Endodermal cell (in vitro differentiated cells): ENCODE results near the gene OR6J1. TPM values are rescaled to one million over a fixed set of nuclear protein-coding genes. Genes with fewer than 3 reads are reported as not detected.
"Not testable (repeated sequence)": the region's sequence is repeated elsewhere in the genome, so short reads cannot be mapped to it uniquely, and the experiment has no call there.

Source experiments
- DNase-seq: peaks from one replicate; pipeline ENCODE4 v3.0.0-alpha.2; 2017
- H3K27ac ChIP-seq: 2 replicates; pipeline ENCODE4 v1.5.1; 2013; ENCODE audit warnings: mild to moderate bottlenecking, low read depth, low read length, moderate library complexity
- H3K27me3 ChIP-seq: 2 replicates; pipeline ENCODE4 v1.6.1; 2013; ENCODE audit warnings: mild to moderate bottlenecking, low read length, moderate library complexity; ENCODE audit not compliant: insufficient read depth, control insufficient read depth, poor library complexity, severe bottlenecking
- H3K36me3 ChIP-seq: 2 replicates; pipeline ENCODE4 v1.7.0; 2013; ENCODE audit warnings: mild to moderate bottlenecking, low read length, moderate library complexity; ENCODE audit not compliant: control insufficient read depth, insufficient read depth
- H3K4me1 ChIP-seq: one replicate; pipeline ENCODE4 v1.7.0; 2013; ENCODE audit warnings: low read length; ENCODE audit not compliant: control insufficient read depth, insufficient read depth
- H3K4me3 ChIP-seq: 2 replicates; pipeline ENCODE4 v1.5.1; 2013; ENCODE audit warnings: mild to moderate bottlenecking, low read length, moderate library complexity
- H3K9ac ChIP-seq: 2 replicates; pipeline ENCODE4 v1.6.1; 2013; ENCODE audit warnings: mild to moderate bottlenecking, low read length, moderate library complexity; ENCODE audit not compliant: poor library complexity, severe bottlenecking; ENCODE audit errors: extremely low read depth
- H3K9me3 ChIP-seq: 2 replicates; pipeline ENCODE4 v1.6.1; 2013; ENCODE audit warnings: mild to moderate bottlenecking, low read length, moderate library complexity; ENCODE audit not compliant: control insufficient read depth
- H3K27ac Mint-ChIP-seq: 2 replicates; pipeline ENCODE4 v1.8.0; 2020; ENCODE audit warnings: mixed read lengths
- H3K27me3 Mint-ChIP-seq: 2 replicates; pipeline ENCODE4 v1.8.0; 2021; ENCODE audit warnings: mild to moderate bottlenecking, mixed read lengths; ENCODE audit not compliant: insufficient read depth
- H3K36me3 Mint-ChIP-seq: 2 replicates; pipeline ENCODE4 v1.8.0; 2020; ENCODE audit warnings: low read depth, mixed read lengths
- H3K4me1 Mint-ChIP-seq: 2 replicates; pipeline ENCODE4 v1.8.0; 2020; ENCODE audit warnings: mixed read lengths
- H3K4me3 Mint-ChIP-seq: 2 replicates; pipeline ENCODE4 v1.8.0; 2020; ENCODE audit warnings: mild to moderate bottlenecking, moderate library complexity, mixed read lengths
- H3K9me3 Mint-ChIP-seq: 2 replicates; pipeline ENCODE4 v1.8.0; 2020; ENCODE audit warnings: mild to moderate bottlenecking, mixed read lengths
- WGBS, 2 experiments: methylation state at CpG; one replicate each; pipeline versions ENCODE4 v1.1.5 to v1.1.7; 2013; ENCODE audit warnings: missing lambda C conversion rate in 2 of 2, mixed read lengths in 1 of 2; ENCODE audit not compliant: insufficient coverage in 1 of 2, insufficient read length in 1 of 2; 5-methylcytosine and 5-hydroxymethylcytosine counted together
- total RNA-seq, 2 donors: library from RNA; stranded (reverse); fragmentation: NEBNext Ultra II Directional in 1 of 2; extraction: Animal tissue kit (Norgen Biotek cat#: 25700) in 1 of 2; gene quantifications; 2 replicates in 1 of 2; 3 replicates in 1 of 2; pipeline ENCODE4 v1.2.1, GENCODE V29; 2021
- TF ChIP-seq, protein P1 (sequence below): fragments of 200-600 bp; sonication (generic); conservative IDR thresholded peaks from 2 replicates; pipeline ENCODE4 v1.5.0; 2021; ENCODE audit warnings: antibody characterized with exemption, mild to moderate bottlenecking

Gene OR6J1
- total RNA-seq, 2 donors from 2014 or later, result not detected

DNA sequence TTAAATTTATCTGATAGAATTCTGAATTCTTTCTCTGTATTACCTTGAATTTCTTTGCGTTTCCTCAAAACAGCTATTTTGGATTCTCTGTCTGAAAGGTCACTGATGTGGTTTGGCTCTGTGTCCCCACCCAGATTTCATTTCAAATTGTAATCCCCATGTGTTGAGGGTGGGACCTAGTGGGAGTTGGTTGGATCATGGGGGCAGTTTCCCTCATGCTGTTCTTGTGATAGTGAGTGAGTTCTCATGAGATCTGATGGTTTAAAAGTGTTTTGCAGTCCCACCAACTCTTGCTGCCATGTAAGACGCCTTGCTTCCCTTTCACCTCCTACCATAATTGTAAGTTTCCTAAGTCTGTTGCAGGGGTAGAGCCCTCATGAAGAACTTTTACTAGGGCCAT lies 34.1 kb upstream of the OR6J1 start:
- DNase-seq, result no peak
- TF ChIP-seq, protein P1, sequence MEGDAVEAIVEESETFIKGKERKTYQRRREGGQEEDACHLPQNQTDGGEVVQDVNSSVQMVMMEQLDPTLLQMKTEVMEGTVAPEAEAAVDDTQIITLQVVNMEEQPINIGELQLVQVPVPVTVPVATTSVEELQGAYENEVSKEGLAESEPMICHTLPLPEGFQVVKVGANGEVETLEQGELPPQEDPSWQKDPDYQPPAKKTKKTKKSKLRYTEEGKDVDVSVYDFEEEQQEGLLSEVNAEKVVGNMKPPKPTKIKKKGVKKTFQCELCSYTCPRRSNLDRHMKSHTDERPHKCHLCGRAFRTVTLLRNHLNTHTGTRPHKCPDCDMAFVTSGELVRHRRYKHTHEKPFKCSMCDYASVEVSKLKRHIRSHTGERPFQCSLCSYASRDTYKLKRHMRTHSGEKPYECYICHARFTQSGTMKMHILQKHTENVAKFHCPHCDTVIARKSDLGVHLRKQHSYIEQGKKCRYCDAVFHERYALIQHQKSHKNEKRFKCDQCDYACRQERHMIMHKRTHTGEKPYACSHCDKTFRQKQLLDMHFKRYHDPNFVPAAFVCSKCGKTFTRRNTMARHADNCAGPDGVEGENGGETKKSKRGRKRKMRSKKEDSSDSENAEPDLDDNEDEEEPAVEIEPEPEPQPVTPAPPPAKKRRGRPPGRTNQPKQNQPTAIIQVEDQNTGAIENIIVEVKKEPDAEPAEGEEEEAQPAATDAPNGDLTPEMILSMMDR, result no peak
- Histone ChIP-seq H3K27me3 (no peaks in the 10 kb centered on the region), H3K36me3 (no peaks in the 10 kb centered on the region), H3K27ac (no peak overlapping the region), H3K9ac (no peak overlapping the region), H3K4me1 (no peaks in the 10 kb centered on the region), H3K4me3 (no peak overlapping the region), H3K9me3 (no peaks in the 10 kb centered on the region)
- Mint-ChIP-seq H3K9me3 (peaks cover 33% of the 10 kb centered on the region), H3K4me1 (peaks cover 3% of the 10 kb centered on the region), H3K27me3 (peaks cover 37% of the 10 kb centered on the region), H3K4me3 (no peak overlapping the region), H3K36me3 (no peaks in the 10 kb centered on the region), H3K27ac (no peak overlapping the region)
- WGBS, 2 experiments, result 83 to 94% methylated on average over 1 to 2 of the region's 2 CpGs

DNA sequence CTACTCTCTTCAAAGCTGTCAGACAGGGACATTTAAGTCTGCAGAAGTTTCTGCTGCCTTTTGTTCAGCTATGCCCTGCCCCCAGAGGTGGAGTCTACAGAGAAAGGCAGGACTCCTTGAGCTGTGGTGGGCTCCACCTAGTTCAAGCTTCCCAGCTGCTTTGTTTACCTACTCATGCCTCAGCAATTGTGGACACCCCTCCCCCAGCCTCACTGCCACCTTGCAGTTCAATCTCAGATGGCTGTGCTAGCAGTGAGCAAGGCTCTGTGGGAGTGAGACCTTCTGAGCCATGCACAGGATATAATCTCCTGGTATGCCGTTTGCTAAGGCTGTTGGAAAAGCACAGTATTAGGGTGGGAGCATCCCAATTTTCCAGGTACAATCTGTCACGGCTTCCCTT lies 33.4 kb upstream of the OR6J1 start:
- not testable (repeated sequence) for H3K36me3 Mint-ChIP-seq, H3K27ac ChIP-seq, H3K9ac ChIP-seq, DNase-seq, H3K36me3 ChIP-seq, H3K9me3 ChIP-seq, H3K27me3 ChIP-seq, H3K4me3 ChIP-seq, H3K27ac Mint-ChIP-seq, H3K4me1 Mint-ChIP-seq, H3K4me1 ChIP-seq, H3K4me3 Mint-ChIP-seq
- Mint-ChIP-seq H3K9me3 (peaks cover 32% of the 10 kb centered on the region), H3K27me3 (peaks cover 37% of the 10 kb centered on the region)
- WGBS, 2 experiments, result 85 to 100% methylated on average over 1 to 2 of the region's 2 CpGs

DNA sequence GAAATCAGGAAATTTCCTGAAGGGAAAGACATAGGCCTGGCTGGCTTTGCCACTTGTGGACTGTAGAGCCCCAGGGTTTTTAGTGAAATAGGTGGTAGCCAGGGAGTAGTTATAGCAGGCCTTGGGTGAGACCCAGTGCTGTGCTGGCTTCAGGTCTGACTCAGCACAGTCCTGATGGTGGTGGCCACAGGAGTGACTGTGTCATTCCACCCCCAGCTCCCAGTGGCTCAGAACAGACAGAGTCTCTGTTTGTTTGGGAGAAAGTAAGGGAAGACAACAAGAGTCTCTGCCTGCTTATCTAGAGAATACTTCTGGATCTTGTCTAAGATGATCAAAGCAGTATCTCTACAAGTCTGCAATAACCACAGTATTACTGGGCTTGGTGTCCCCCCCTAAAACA lies 27.5 kb upstream of the OR6J1 start:
- no peaks in the 10 kb centered on the region for H3K4me1 Mint-ChIP-seq
- Histone ChIP-seq H3K27me3 (no peaks in the 10 kb centered on the region), H3K36me3 (no peaks in the 10 kb centered on the region), H3K27ac (no peak overlapping the region), H3K9ac (no peak overlapping the region), H3K4me3 (no peak overlapping the region), H3K4me1 (no peaks in the 10 kb centered on the region), H3K9me3 (no peaks in the 10 kb centered on the region)
- no peak overlapping the region for H3K4me3 Mint-ChIP-seq
- no peak for DNase-seq
- H3K9me3 Mint-ChIP-seq, result peaks cover 16% of the 10 kb centered on the region
- H3K27me3 Mint-ChIP-seq, result peaks cover 25% of the 10 kb centered on the region
- no peaks in the 10 kb centered on the region for H3K36me3 Mint-ChIP-seq
- TF ChIP-seq, protein P1, result no peak
- H3K27ac Mint-ChIP-seq, result no peak overlapping the region

DNA sequence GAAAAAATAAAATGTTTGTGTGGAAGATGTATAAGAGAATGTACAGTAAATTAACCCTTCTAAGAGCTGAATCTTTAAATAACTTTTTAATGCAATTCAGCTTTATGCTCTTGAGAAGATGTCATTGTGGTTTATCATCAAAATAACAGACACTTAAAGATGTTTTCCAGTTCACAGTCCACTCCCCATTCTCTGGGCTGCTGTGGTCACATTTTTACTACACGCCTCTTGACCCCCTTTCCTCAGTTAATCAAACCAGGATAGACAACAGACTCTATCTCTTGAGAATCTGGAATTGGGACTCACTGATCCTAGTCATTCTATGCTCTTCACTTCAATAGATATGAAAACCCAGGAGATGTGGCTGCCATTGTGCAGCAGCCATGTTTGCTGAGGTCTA lies 24.7 kb upstream of the OR6J1 start:
- Histone ChIP-seq H3K4me1 (no peaks in the 10 kb centered on the region), H3K9ac (no peak overlapping the region), H3K27me3 (no peaks in the 10 kb centered on the region), H3K27ac (no peak overlapping the region), H3K9me3 (no peaks in the 10 kb centered on the region), H3K4me3 (no peak overlapping the region), H3K36me3 (no peaks in the 10 kb centered on the region)
- H3K27me3 Mint-ChIP-seq, result peaks cover 17% of the 10 kb centered on the region
- DNase-seq, result no peak
- H3K36me3 Mint-ChIP-seq, result no peaks in the 10 kb centered on the region
- H3K4me3 Mint-ChIP-seq, result no peak overlapping the region
- peaks cover 5% of the 10 kb centered on the region for H3K4me1 Mint-ChIP-seq
- H3K9me3 Mint-ChIP-seq, result peaks cover 12% of the 10 kb centered on the region
- no peak overlapping the region for H3K27ac Mint-ChIP-seq
- TF ChIP-seq, protein P1, result no peak
- 87% methylated on average over 1 of the region's 1 CpG; no CpG with 5 or more reads in 1 of the 2 experiments for WGBS, 2 experiments
